KOPT-K1 (cell line): ENCODE measurements around the gene KAT2A.

Source experiments
- H3K27ac ChIP-seq: fragments of 200-600 bp; sonication (generic); 2 replicates; pipeline ENCODE4 v1.5.1; 2016; ENCODE audit warnings: antibody characterized with exemption, mild to moderate bottlenecking, low read depth, low read length; ENCODE audit not compliant: poor library complexity, severe bottlenecking
- H3K36me3 ChIP-seq: fragments of 200-600 bp; sonication (generic); 2 replicates; pipeline ENCODE4 v1.5.1; 2017; ENCODE audit warnings: antibody characterized with exemption, mild to moderate bottlenecking, low read length, moderate library complexity; ENCODE audit not compliant: insufficient read depth
- H3K9me3 ChIP-seq: fragments of 200-600 bp; sonication (generic); 2 replicates; pipeline ENCODE4 v1.5.1; 2017; ENCODE audit warnings: antibody characterized with exemption, low read length, mild to moderate bottlenecking; ENCODE audit not compliant: insufficient read depth, poor library complexity, severe bottlenecking

Gene KAT2A

DNA sequence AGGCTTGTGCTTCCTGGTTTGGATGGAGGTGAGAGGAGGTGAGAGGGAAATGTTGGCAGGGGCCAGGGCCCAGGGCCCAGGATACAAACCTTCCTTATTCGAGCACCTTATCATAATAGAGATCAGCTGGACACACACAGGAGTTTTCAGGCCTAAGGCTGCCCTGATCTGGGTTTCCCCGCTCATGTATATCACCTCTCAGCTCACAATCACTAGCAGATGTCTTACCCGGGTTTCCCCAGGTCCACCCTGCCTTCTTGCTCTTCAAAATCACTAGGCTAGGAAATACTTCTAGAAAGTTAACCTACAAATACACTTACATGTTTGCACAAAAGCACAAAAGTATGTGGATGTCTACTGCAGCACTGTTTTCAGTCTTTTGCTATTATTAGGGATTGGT lies 5.7 kb upstream of the KAT2A start:
- Histone ChIP-seq H3K9me3 (no peaks in the 10 kb centered on the region), H3K27ac (no peak overlapping the region), H3K36me3 (peaks cover 86% of the 10 kb centered on the region)

- Histone ChIP-seq H3K27ac (no peak overlapping the region), H3K9me3 (no peaks in the 10 kb centered on the region), H3K36me3 (peaks cover 74% of the 10 kb centered on the region)
These were observed 4.4 kb upstream of the KAT2A start for GRCh38 chr17:42125565-42125964.

DNA sequence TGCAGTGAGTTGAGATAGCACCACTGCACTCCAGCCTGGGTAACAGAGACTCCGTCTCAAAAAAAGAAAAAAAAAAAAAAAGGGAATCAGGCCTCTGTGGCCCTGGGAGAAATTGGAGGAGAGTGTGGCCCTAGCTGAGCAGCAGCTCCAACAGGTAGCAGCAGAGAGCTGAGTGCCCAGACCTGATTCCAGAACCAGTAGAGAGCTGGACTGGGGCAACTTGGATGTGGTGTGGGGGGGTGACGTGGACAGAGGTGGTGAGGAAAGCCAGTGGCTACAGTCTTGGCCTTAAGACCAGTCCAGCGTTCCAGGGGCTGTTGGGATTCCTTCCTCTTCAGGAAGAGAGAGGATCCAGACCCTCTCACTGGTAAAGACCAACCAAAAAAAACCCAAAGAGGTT lies 3.1 kb upstream of the KAT2A start:
- H3K36me3 ChIP-seq = peaks cover 67% of the 10 kb centered on the region
- no peak overlapping the region for H3K27ac ChIP-seq
- H3K9me3 ChIP-seq = no peaks in the 10 kb centered on the region

DNA sequence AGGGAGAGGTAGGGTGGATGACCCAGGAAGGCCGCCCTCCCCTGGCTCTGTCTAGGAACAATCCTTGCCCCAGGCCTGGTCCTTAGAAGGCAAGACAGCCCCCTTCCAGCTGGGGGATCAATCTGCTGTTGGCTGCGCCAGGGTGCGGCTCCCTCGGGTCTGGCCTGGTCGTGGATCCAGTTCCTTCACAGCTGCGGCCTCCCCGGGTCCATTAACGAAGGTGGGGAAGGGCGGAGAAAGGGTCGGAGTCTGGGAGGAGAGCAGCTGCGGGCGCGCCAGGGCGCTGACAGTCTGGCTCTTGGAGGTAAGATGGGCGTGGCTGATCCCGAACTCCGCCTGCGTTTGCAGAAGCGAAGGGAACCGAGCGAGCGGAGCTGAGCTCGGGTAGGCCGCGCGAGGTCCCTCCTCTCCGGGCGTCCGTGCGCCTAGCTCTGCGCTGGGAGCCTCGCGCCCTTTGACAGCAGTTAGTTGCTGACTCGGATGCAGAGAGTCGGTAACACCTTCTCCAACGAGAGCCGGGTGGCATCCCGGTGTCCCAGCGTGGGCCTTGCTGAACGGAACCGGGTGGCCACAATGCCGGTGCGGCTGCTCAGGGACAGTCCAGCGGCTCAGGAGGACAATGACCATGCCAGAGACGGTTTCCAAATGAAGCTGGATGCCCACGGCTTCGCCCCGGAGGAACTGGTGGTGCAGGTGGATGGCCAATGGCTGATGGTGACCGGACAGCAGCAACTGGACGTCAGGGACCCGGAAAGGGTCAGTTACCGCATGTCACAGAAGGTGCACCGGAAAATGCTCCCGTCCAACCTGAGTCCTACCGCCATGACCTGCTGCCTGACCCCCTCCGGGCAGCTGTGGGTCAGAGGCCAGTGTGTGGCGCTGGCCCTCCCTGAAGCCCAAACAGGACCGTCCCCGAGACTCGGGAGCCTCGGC lies 1.5 kb upstream of the KAT2A start, which contains the start of gene HSPB9:
Gene HSPB9 (plus strand): TSS at position 434 of the 933 bp plus-strand sequence. CDS start 47 bp downstream, at position 481.
- H3K27ac ChIP-seq = no peak within 1 kb of the TSS
- no peaks in the 10 kb centered on the region for H3K9me3 ChIP-seq
- H3K36me3 ChIP-seq = peaks cover 67% of the 10 kb centered on the region

GRCh38 chr17:42120161-42120769 lies 902 bp downstream of the KAT2A start:
- Histone ChIP-seq H3K27ac (peak overlapping the region; percentile 80), H3K36me3 (peaks cover 67% of the 10 kb centered on the region), H3K9me3 (no peaks in the 10 kb centered on the region)

GRCh38 chr17:42119301-42119700 lies 1.9 kb downstream of the KAT2A start:
- peaks cover 67% of the 10 kb centered on the region for H3K36me3 ChIP-seq
- no peaks in the 10 kb centered on the region for H3K9me3 ChIP-seq
- H3K27ac ChIP-seq = no peak overlapping the region

- H3K9me3 ChIP-seq = no peaks in the 10 kb centered on the region
- no peak overlapping the region for H3K27ac ChIP-seq
- H3K36me3 ChIP-seq = peaks cover 72% of the 10 kb centered on the region
These were observed 2.6 kb downstream of the KAT2A start for GRCh38 chr17:42118545-42118944.

DNA sequence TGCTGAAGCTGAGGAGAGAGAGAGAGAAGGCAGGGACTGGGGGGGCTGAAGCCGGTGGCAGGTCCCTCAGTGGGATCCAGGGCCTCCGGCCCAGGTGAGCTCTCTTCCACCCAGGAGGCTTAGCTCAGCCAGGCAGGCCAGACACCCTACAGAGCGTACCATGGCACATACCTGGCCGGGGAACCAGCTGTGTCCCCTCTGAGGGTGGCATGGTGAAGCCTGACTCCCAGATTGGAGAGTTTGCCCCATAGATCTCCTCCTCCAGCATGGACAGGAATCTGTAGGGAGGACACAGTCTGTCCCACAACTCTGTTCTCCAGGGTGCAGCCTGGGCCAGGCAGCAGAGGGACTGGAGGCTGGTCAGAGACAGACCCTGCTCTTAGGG lies 3.0 kb downstream of the KAT2A start:
- H3K27ac ChIP-seq = no peak overlapping the region
- peaks cover 73% of the 10 kb centered on the region for H3K36me3 ChIP-seq

DNA sequence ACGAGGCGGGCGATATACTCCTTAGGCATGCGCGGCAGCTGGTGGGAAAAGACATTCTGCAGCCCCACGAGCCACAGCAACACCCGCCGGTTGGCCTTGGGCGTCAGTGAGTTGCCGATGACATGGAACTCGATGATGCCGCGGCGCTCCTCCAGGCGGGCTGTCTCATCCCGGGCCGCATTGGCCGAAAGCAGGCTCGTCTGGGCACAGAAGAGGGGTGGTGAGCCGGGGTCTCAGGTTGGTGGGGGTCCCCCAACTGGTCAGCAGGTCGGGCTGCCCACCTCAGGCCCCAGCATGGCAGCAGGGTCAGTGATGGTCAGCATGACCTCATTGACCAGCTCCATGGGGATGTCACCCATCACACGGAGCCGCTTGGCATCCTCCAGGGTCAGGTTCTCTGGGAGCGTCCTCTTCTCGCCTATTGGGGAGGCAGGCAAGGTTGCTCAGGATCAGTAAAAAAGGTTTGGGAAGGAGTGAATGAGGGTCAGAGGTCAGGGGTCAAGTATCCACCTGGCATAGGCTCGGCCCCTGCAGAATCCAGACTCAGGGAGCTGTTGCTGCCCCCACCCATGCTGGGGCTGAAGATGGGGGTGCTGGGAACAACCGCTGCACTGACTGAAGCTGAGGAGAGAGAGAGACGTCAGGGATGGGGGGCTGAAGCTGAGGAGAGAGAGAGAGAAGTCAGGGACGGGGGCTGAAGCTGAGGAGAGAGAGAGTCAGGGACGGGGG lies 3.6 kb downstream of the KAT2A start:
- no peak overlapping the region for H3K27ac ChIP-seq
- no peaks in the 10 kb centered on the region for H3K9me3 ChIP-seq
- peaks cover 69% of the 10 kb centered on the region for H3K36me3 ChIP-seq

More for the DNA sequence above, 3.0 kb downstream of the KAT2A start:
- H3K9me3 ChIP-seq = no peaks in the 10 kb centered on the region

DNA sequence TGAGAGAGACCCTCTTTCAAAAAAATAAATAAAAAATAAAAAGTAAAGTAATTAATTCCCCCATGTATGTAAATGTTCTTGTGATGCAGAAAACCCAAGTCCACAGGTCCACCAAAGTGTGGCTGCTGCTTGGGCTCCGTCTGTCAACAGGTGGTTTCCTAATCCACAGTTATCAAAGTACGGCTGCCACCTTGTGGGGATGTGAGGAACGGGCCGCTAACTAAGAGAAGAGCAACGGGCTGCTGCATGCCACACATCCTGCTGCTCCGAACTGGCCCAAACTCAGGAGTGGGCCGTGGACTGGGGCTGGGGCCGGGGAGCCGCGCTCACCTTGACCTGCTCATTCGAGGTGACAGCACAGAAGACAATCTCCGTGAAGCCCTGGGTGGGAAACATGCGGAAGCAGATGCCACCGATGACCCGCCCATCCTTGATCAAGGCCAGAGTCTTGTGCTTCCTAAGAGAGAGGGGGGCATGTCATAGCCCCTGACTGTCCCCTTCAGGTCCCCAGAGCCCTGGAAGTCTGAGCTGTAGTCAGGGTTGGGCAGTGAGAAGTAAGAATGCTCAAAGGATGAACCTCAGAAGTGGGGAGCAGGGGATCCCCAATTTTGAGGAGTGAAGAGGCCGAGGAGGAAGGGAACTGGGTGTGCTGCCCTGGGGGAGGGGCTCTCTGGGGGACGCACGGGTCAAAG lies 4.3 kb downstream of the KAT2A start:
- Histone ChIP-seq H3K36me3 (peaks cover 68% of the 10 kb centered on the region), H3K27ac (no peak overlapping the region), H3K9me3 (no peaks in the 10 kb centered on the region)

GRCh38 chr17:42114118-42114517 lies 7.0 kb downstream of the KAT2A start:
- peak overlapping the region; percentile 91 for H3K27ac ChIP-seq
- no peaks in the 10 kb centered on the region for H3K9me3 ChIP-seq
- H3K36me3 ChIP-seq = peaks cover 62% of the 10 kb centered on the region

GRCh38 chr17:42113293-42114069 lies 7.7 kb downstream of the KAT2A start:
- H3K27ac ChIP-seq = peak overlapping the region; percentile 91
- H3K9me3 ChIP-seq = no peaks in the 10 kb centered on the region
- H3K36me3 ChIP-seq = peaks cover 62% of the 10 kb centered on the region

DNA sequence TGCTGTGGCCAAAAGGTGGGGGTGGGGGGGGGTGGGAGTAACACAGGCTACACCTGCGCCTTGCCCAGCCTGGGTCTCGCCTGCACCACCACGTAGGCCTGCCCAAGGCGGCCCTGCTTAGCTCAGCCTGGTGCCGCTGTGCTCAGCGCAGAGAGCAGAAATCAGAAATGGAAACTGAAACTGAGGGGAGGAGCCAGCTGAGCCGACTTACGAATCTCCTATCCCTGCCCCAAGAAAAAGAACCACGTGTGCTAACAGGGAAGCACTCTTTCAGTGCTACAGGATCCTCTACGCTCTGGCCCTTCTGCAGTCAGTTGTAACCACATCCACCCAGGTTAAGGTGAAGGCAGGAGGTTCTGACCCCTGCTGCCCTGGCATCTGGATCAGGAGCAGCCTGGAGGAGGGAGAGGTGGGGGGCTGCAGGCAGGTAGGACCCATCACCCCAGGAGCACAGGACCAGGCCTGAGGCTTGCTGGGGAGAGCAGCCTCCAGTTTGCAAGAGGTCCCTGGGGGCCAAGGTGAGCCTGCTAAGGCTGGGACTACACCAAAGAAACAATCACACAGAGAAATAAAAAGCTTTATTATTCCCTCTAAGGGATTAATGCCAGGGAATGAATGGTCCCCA lies 8.5 kb downstream of the KAT2A start, which contains the start of gene DHX58:
Gene DHX58 (minus strand): TSS at position 163 of the 625 bp plus-strand sequence. CDS start 822 bp downstream, outside the sequence.
- peaks cover 55% of the 10 kb centered on the region for H3K36me3 ChIP-seq
- H3K27ac ChIP-seq = peak within 1 kb of the TSS; percentile 91

More for the DNA sequence above, 8.5 kb downstream of the KAT2A start, which contains the start of gene DHX58:
- no peaks in the 10 kb centered on the region for H3K9me3 ChIP-seq
